A673 (cell line): ENCODE results near the gene DGCR8. TPM values are rescaled to one million over a fixed set of nuclear protein-coding genes. Genes with fewer than 3 reads are reported as not detected.

ENCODE experiments used
- BruUV-seq: library from RNA; stranded (reverse); fragments of 400-500 nt; replicated peaks from 2 replicates; lab custom pipeline; 2021; lab: Mats Ljungman, UMichigan
- CTCF ChIA-PET: fragments of 300-600 bp; sonication (Branson Sonifier 250); formaldehyde crosslinking; loops from one replicate; lab custom pipeline; 2022; ENCODE audit warnings: antibody characterized with exemption; lab: Charles Lee
- POLR2A ChIA-PET: fragments of 300-600 bp; sonication (Branson Sonifier 250); formaldehyde crosslinking; loops from one replicate; lab custom pipeline; 2022; ENCODE audit warnings: antibody characterized with exemption; ENCODE audit not compliant: low non-redundant PET; lab: Charles Lee
- DNase-seq: peaks from one replicate; pipeline ENCODE4 v3.0.0-alpha.2; 2015; ENCODE audit warnings: low spot score
- H3K27ac ChIP-seq: fragments of 200-600 bp; sonication (generic); 2 replicates; pipeline ENCODE4 v1.5.1; 2016; ENCODE audit warnings: mixed run types, low read depth, mild to moderate bottlenecking, mixed read lengths, antibody characterized with exemption, low read length; ENCODE audit not compliant: poor library complexity, severe bottlenecking
- H3K27me3 ChIP-seq: fragments of 200-600 bp; sonication (generic); replicated peaks from 2 replicates; pipeline ENCODE4 v1.6.1; 2017; ENCODE audit warnings: mixed run types, low read depth, mild to moderate bottlenecking, mixed read lengths, antibody characterized with exemption, low read length; ENCODE audit not compliant: insufficient read depth, poor library complexity
- H3K36me3 ChIP-seq: fragments of 200-600 bp; sonication (generic); 2 replicates; pipeline ENCODE4 v1.6.1; 2016; ENCODE audit warnings: mixed run types, mild to moderate bottlenecking, mixed read lengths, antibody characterized with exemption, low read length; ENCODE audit not compliant: insufficient read depth, poor library complexity, severe bottlenecking
- H3K4me1 ChIP-seq: fragments of 200-600 bp; sonication (generic); 2 replicates; pipeline ENCODE4 v1.6.1; 2017; ENCODE audit warnings: mixed run types, mild to moderate bottlenecking, mixed read lengths, antibody characterized with exemption, low read length; ENCODE audit not compliant: insufficient read depth, poor library complexity, severe bottlenecking
- H3K4me3 ChIP-seq: fragments of 200-600 bp; sonication (generic); 2 replicates; pipeline ENCODE4 v1.5.1; 2016; ENCODE audit warnings: low read depth, mixed run types, mild to moderate bottlenecking, mixed read lengths, low read length; ENCODE audit not compliant: poor library complexity, severe bottlenecking
- H3K9me3 ChIP-seq: fragments of 200-600 bp; sonication (generic); 2 replicates; pipeline ENCODE4 v1.6.1; 2016; ENCODE audit warnings: mixed run types, low read depth, mild to moderate bottlenecking, mixed read lengths, antibody characterized with exemption, low read length; ENCODE audit not compliant: poor library complexity, severe bottlenecking
- CTCF ChIP-seq: fragments of 300-800, 200-600 bp; sonication (generic); conservative IDR thresholded peaks from 2 replicates; pipeline ENCODE4 v1.5.1; 2017; ENCODE audit warnings: low read depth, mild to moderate bottlenecking, antibody characterized with exemption, low read length, moderate library complexity, mixed read lengths
- EZH2 ChIP-seq: fragments of 200-600 bp; sonication (generic); IDR thresholded peaks from 2 replicates; pipeline ENCODE4 v1.6.1; 2017; ENCODE audit warnings: borderline replicate concordance, low read depth, mild to moderate bottlenecking, mixed read lengths, antibody characterized with exemption, low read length; ENCODE audit not compliant: poor library complexity, severe bottlenecking
- intact Hi-C: fragments of 100-400 bp; cut with micrococcal nuclease; formaldehyde crosslinking; loops from one replicate; pipeline ENCODE4 v1.10.0; 2022; ENCODE audit not compliant: unreplicated experiment
- total RNA-seq: library from RNA; stranded (reverse); gene quantifications from 2 replicates; pipeline ENCODE4 v1.2.3, GENCODE V29; 2021

DGCR8 gene
- total RNA-seq, 1 experiment from 2014 or later, result 63.2 TPM

DNA sequence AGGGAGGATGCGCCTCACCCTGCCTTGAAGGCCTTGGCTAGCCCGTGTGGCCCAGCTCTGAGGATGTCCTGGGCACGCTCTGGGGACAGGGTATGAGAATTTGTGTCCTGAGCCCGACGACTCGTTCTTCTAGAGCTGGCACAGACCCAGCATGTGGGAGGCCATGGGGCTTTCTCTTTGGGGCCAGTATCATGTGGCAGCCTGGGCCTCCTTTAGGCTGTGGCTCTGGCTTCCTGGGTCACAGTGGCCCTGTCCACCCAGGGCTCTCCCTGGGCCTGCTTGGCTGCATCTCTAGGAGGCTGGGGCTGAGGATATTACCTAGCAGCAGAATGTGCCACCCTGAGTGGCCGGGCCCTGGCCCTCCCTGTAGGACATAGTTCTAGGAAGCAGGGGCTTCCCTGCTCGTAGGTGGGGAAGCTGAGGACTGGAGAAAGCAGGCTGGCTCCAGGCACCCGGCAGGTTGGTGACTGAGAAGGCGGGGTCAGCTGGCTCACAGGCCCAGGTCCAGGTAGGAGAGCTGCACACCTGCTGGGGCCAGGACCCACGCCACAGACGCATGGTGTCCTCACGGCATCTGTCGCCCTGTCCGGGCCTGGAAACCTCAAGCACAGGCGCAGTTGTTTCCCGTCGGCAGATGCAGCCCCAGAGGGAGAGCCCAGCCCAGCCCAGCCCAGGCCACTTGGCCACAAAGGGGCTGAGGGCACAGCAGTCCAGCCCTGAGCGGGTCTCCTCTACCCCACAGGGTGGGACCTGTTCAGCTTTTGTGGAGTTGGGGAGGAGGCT, 64.0 kb downstream of the DGCR8 start:
- no peaks in the 10 kb centered on the region for H3K9me3 ChIP-seq
- H3K27ac ChIP-seq, result no peak overlapping the region
- no peak for TF ChIP-seq CTCF
- TF ChIP-seq EZH2, result no peak
- no peak overlapping the region for H3K4me3 ChIP-seq
- ChIA-PET POLR2A (no interaction called here), CTCF (no interaction called here)
- DNase-seq, result no peak
- no peaks in the 10 kb centered on the region for H3K27me3 ChIP-seq
- BruUV-seq, result no TSS peak
- intact Hi-C loops, result no loop called here
- H3K4me1 ChIP-seq, result no peaks in the 10 kb centered on the region
- H3K36me3 ChIP-seq, result no peaks in the 10 kb centered on the region

- no peaks in the 10 kb centered on the region for H3K4me1 ChIP-seq
- DNase-seq, result no peak
- H3K4me3 ChIP-seq, result no peak overlapping the region
- no peaks in the 10 kb centered on the region for H3K27me3 ChIP-seq
- ChIA-PET POLR2A (no interaction called here), CTCF (no interaction called here)
- no peak overlapping the region for H3K27ac ChIP-seq
- H3K36me3 ChIP-seq, result no peaks in the 10 kb centered on the region
- no TSS peak for BruUV-seq
- TF ChIP-seq CTCF, result no peak
- TF ChIP-seq EZH2, result no peak
- intact Hi-C loops, result no loop called here
- no peaks in the 10 kb centered on the region for H3K9me3 ChIP-seq
Observed at GRCh38 chr22:20145206-20145831, 65.3 kb downstream of the DGCR8 start.

DNA sequence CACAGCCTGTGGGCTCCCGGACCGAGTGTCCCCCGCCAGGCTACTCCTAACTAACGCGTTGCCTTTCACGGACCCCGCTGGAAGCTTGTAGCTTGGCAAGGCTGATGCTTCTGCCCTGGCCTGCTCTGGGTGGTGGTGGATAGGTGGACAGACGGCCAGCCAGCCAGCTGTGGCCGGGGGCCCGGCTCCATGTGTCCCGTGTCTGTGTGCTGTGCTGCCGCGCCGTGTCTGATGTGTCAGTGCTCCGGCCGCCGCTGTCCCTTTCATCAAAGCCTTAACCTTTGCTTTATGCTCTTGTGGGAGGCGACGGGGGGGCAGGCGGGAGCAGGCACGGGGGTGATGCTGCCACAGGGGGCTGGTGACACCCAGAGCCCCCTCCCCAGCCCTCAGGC, 65.8 kb downstream of the DGCR8 start:
- Histone ChIP-seq H3K4me3 (no peak overlapping the region), H3K27ac (no peak overlapping the region), H3K36me3 (no peaks in the 10 kb centered on the region), H3K4me1 (no peaks in the 10 kb centered on the region), H3K27me3 (no peaks in the 10 kb centered on the region), H3K9me3 (no peaks in the 10 kb centered on the region)
- no TSS peak for BruUV-seq
- TF ChIP-seq EZH2 (no peak), CTCF (no peak)
- intact Hi-C loops, result no loop called here
- CTCF ChIA-PET, result no interaction called here
- DNase-seq, result no peak
- POLR2A ChIA-PET, result no interaction called here
